ENCODE measurements around the gene MOB2.

MOB2 gene

GRCh38 chr11:1503708-1504104, 17.1 kb upstream of the MOB2 start:
- DNase-seq (ENCODE audit: low read depth in 2 of 2): no peak

DNA sequence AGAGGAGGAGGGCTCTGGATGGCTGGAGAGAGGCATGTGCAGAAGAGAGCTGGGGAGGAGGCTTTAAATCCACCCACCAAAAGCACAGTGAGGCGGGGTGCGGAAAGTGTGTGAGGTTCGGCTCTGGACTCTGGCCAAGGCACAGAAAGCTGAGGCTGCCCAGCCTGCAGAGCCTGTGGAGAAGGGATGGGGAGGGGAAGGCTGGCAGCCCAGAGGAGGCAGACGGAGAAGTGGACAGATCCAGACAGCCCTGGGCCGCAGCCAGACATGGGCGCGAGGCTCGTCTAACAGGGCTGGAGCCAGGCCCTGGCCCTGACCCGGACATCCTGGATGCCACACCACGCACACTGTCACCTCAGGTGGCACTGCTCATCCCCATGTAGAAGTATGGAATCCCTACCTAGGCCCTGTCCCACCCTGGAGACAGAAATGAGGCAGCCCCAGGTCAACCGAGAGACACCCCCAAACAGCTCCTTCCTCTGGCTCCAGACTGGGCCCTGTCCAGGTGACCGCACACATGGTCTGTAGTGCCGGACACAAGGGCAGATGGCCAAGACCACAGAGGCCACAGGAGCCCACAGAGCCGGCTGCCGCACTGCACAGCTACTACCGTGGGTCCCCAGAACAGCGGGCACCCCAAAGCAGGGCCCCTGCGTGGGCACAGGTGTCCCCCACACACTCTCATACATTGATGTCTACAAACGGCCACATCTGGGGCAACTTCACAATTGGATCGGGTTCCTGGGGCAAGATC, 16.6 kb upstream of the MOB2 start:
- DNase-seq (ENCODE audit: low read depth in 2 of 2): no peak

- DNase-seq (ENCODE audit: low read depth in 2 of 2): no peak
These were observed 15.8 kb upstream of the MOB2 start for GRCh38 chr11:1502168-1502953.

DNA sequence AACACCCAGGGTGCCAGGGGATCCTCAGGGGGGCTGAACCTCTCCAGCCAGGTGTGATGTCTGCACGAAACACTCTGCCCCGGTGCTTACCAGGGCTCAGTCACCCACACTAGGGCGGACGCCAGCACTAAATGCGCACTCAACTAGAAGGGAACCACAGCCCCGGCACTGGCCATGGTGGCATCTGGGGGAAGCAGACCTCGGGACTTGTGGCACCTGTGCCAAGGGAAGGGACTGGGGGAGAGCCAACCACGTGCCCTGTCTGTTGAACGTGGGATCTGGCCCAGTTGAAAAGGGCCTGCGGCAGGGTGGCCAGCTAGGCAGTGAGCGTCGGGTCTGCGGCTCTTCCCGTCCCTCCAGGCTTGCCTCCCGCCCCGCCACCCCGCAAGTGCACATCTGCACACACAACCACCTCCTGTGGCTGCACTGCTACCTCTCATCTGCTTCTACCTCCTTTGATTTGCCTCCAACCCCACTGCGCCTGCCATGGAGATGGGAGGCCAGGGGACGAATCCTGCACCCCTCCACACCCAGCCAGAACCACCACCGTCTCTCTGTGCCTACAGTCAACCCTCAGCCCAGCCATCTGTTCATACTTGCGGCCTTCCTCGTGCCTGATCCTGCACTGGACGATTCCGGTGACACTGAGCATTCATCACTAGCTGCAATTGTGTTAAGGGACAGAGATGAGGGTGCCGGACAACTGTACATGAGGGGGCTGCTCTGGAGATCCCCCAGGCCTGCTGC, 15.0 kb upstream of the MOB2 start:
- DNase-seq (ENCODE audit: low read depth in 2 of 2): no peak

- no peak for DNase-seq (ENCODE audit: low read depth in 2 of 2)
These were observed 14.2 kb upstream of the MOB2 start for GRCh38 chr11:1500466-1501420.

DNA sequence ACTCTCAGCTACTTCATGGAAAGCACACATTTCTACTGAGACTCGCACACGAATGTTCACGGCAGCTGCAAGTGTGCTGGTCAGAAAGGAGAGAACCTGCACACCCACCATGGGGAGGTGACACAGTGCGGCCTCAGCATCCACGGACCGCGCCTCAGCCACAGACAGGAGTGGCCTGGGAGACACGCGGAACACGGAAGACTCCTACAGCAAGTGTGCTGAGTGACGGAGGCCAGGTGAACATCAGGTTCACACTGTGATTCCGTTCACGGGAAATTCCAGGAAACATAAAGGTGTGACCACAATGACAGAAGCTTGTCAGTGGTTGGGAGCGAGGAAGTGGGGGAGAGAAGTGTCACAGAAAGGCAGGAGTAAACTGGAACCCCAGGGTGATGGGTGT, 13.3 kb upstream of the MOB2 start:
- no peak for DNase-seq (ENCODE audit: low read depth in 2 of 2)

GRCh38 chr11:1499261-1499890, 12.8 kb upstream of the MOB2 start:
- DNase-seq (ENCODE audit: low read depth in 2 of 2): no peak

DNA sequence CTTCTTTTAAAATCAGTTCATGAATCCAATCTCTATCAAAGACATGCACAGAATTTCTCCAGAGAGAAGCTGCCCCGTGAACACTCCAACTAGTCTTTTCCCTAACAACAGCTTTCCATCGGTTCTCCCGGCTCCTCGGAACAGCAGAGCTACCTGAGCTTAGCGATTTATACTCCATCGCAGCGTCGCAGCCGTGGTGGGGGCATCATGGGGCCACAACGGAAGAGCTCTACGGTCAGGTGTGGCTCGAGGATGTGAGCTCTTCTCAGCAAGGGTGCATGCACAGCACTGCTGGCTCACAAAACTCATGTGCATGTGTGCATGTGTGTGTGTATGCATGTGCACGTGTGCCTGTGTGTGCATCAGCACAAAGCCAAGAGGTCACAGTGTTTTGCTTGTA, 11.7 kb upstream of the MOB2 start:
- DNase-seq (ENCODE audit: low read depth in 2 of 2): no peak

DNA sequence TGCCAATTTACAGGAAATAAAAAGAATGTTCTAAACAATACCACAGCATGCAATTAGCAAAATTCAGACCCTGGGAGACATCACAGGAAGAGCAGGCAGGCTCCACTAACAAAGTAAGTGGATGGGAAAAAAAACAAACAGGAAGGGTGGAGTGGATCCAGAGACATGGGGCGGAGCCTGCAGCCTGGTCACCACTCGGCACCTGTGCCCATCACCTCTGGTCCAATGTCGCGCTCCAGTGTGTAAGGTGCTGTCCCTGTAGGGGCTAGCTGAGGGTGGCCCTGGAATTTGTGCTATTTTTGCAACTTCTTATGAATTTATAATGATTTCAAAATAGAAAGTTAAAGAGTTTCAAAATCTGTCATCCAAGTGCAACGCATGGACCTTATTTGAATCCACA, 11.0 kb upstream of the MOB2 start:
- DNase-seq (ENCODE audit: low read depth in 2 of 2): no peak

GRCh38 chr11:1496761-1497095, 10.1 kb upstream of the MOB2 start:
- DNase-seq (ENCODE audit: low read depth in 2 of 2): no peak

- no peak for DNase-seq (ENCODE audit: low read depth in 2 of 2)
These were observed 9.6 kb upstream of the MOB2 start for GRCh38 chr11:1496091-1496760.

DNA sequence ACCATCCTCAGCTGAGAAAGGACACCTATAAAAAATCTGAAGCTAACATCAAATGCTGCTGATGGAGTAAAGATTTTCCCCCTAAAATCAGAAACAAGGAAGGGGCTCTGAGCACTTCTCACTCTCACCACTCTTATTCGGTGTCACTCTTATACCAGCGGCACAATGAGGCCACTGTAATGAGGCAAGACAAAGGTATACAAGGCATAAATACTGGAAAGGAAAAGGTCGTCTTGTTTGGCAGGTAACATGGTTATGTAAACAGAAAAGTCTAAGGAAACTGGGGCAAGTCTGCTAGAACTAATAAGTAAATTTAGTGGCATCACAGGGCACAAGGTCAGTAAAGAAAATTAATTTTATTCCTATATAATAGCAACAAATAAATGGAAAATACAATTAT, 8.1 kb upstream of the MOB2 start:
- DNase-seq (ENCODE audit: low read depth in 2 of 2): no peak

GRCh38 chr11:1493650-1494244, 7.2 kb upstream of the MOB2 start:
- no peak for DNase-seq (ENCODE audit: low read depth in 2 of 2)

GRCh38 chr11:1491379-1491778, 4.8 kb upstream of the MOB2 start:
- no peak for DNase-seq (ENCODE audit: low read depth in 2 of 2)

DNA sequence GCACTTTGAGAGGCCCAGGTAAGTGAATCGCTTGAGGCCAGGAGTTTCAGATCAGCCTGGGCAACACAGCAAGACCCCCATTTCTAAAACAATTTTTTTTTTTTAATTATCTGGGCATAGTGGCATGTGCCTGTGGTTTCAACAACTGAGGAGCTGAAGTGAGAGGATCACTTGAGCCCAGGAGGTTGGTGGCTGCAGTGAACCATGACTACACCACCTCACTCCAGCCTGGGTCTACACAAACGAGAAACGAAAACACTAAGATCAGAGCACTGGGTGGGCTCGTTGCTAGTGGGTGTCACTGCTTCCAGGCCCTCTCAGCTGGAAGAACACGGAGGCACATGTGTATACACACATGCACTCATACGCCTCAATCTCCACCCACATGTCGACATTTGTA, 4.1 kb upstream of the MOB2 start:
- DNase-seq (ENCODE audit: low read depth in 2 of 2): no peak

DNA sequence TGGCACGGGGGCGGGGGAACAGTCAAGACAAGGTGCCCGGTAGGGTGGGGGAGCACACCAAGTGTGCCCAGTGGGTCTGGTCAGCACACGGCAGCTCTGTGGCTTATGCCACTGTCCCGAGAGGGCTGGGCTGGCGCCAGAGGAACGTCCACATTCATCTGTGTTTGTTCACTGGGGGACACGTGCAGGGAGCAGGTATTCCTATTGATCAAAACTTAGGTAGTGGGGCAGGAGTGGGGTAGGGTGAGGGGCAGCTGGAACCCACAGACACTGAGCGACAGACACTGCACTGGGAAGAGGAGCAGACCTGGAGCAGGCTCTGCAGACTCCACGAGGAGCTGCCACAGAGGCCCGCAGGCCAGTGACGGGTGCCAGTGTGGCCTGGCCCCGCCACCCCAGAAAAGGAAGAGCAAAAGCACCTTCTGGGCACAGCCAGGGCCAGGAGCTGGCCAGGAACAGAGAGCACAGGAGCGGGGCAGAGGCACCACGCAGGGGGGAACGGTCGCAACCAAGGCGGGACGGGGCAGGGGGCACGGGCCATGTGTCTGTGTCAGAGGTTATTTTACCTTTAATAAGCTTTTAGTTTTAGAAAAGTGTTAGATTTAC, 2.1 kb upstream of the MOB2 start:
- no peak for DNase-seq (ENCODE audit: low read depth in 2 of 2)

- no peak for DNase-seq (ENCODE audit: low read depth in 2 of 2)
These were observed 1.4 kb upstream of the MOB2 start for GRCh38 chr11:1487851-1488574.

DNA sequence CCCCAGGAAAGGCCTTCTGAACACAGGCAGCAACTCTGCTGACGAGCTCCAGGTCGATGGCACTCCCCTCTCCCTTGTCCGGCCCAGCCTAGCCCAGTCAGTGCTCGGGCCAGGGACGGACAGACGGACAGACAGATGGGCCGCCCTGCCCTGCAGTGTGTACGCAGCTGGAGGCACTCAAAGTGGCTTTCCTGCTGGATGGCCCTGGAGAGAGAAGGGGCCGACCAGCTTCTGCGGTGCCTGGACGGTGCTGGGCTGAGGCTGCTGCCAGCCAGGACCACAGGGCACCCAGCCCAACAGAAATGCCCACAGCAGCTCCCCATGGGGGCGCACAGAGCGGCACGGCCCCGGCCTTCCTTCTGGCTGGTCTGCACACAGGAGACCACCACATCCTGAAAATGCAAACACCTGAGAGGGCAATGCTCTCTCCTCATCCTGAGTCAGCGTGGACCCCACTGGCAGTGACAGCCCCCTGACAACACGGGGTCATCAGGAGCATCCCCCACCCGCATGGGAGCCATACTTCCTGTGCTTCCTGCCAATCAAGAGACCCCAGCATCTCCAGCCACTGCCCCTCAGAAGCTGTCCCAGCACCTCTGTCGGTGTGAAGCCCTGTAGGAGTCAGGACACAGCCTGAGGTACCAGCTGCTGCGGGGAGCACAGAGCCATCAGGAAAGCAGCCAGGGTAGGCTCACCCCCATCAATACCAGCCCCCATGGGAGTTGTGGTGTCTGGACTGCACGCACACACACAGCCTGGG, 692 bp upstream of the MOB2 start:
- no peak for DNase-seq (ENCODE audit: low read depth in 2 of 2)

Data from stimulated activated CD8-positive, alpha-beta memory T cell treated with anti-CD3 and anti-CD28 coated beads, Interleukin-15, amount 100 ng/mL, for 4 hours (primary cell).